Natural killer cell (primary cell): ENCODE data around the gene SLU7. TPM values are rescaled to one million over a fixed set of nuclear protein-coding genes. Genes with fewer than 3 reads are reported as not detected.

ENCODE experiments used
- ATAC-seq, 3 donors: fragments of 150-1000 bp in 2 of 3; fragments of 200-7000 bp in 1 of 3; cut with Tn5 transposase; 1 replicate in 1 of 3; 2 replicates in 2 of 3; pipeline ENCODE4 v1.10.0; 2021; ENCODE audit warnings: mild to moderate bottlenecking in 2 of 3, moderate library complexity in 2 of 3
- DNase-seq, 2 donors: peaks; one replicate each; pipeline versions ENCODE4 v3.0.0 to v3.0.0-alpha.2; 2013 to 2021; ENCODE audit warnings: mixed read lengths in 1 of 2
- H3K27ac ChIP-seq: one replicate; pipeline ENCODE4 v1.5.1; 2013; ENCODE audit warnings: mild to moderate bottlenecking, low read length
- H3K27me3 ChIP-seq: one replicate; pipeline ENCODE4 v1.6.1; 2013; ENCODE audit warnings: low read length; ENCODE audit not compliant: control insufficient read depth, insufficient read depth
- H3K36me3 ChIP-seq: one replicate; pipeline ENCODE4 v1.6.1; 2013; ENCODE audit warnings: low read length; ENCODE audit not compliant: control insufficient read depth, insufficient read depth
- H3K4me1 ChIP-seq: one replicate; pipeline ENCODE4 v1.6.1; 2013; ENCODE audit warnings: low read length; ENCODE audit not compliant: control insufficient read depth, insufficient read depth
- H3K4me3 ChIP-seq: one replicate; pipeline ENCODE4 v1.5.1; 2013; ENCODE audit warnings: low read length
- H3K9me3 ChIP-seq: one replicate; pipeline ENCODE4 v1.6.1; 2013; ENCODE audit warnings: low read length; ENCODE audit not compliant: control insufficient read depth, insufficient read depth
- H3K27ac Mint-ChIP-seq, 2 donors: one replicate each; pipeline ENCODE4 v1.8.0; 2022; ENCODE audit warnings: mild to moderate bottlenecking in 2 of 2, mixed read lengths in 2 of 2, moderate library complexity in 1 of 2
- H3K27me3 Mint-ChIP-seq, 2 donors: one replicate each; pipeline ENCODE4 v1.8.0; 2022; ENCODE audit warnings: low read depth in 2 of 2, mixed read lengths in 2 of 2
- H3K36me3 Mint-ChIP-seq: one replicate; pipeline ENCODE4 v1.8.0; 2022; ENCODE audit warnings: mixed read lengths
- H3K4me1 Mint-ChIP-seq, 2 donors: one replicate each; pipeline ENCODE4 v1.8.0; 2022; ENCODE audit warnings: mixed read lengths in 2 of 2
- H3K4me3 Mint-ChIP-seq: one replicate; pipeline ENCODE4 v1.8.0; 2022; ENCODE audit warnings: mild to moderate bottlenecking, moderate library complexity, mixed read lengths
- H3K9me3 Mint-ChIP-seq, 2 donors: one replicate each; pipeline ENCODE4 v1.8.0; 2022; ENCODE audit warnings: mixed read lengths in 2 of 2
- WGBS: methylation state at CpG from one replicate; pipeline ENCODE4 v1.1.7; 2013; ENCODE audit warnings: missing lambda C conversion rate; ENCODE audit not compliant: insufficient coverage; 5-methylcytosine and 5-hydroxymethylcytosine counted together
- intact Hi-C: fragments of 100-400 bp; cut with micrococcal nuclease; formaldehyde crosslinking; loops from one replicate; pipeline ENCODE4 v1.14.2; 2022
- total RNA-seq, 4 donors: library from RNA; stranded (reverse); fragments of 120-200 nt in 1 of 4; gene quantifications; one replicate each; pipeline versions ENCODE4 v1.2.3 to v1.2.4, GENCODE V29; 2013 to 2022
- TF ChIP-seq, protein P1 (sequence below): fragments of 200-600 bp; IDR thresholded peaks from one replicate; pipeline ENCODE4 v1.8.0; 2022; ENCODE audit warnings: antibody characterized with exemption

SLU7 gene
- total RNA-seq, 3 donors from 2014 or later (not counting 1 experiment from before 2014, with no cell fraction given): 114 to 143 (median 118) TPM

DNA sequence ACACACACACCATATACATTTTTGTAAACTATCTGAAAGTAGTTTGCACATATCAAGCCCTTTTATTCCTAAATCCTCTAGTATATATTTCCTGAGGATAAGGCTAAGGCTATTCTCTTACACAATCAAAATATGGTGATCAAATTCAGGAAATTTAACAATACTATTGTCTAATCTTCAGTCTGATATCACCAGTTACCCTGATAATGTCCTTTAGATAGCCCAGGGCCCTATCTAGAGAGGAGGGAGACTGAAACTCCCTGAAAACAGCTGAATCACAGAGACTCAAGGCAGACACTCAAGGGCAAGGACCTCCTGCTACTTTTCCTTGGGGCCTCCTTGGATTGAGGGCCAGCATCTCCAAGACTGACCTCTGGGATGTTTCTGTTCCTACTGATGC is 33.2 kb upstream of the SLU7 start:
- Histone ChIP-seq H3K4me3 (no peak overlapping the region), H3K4me1 (no peaks in the 10 kb centered on the region), H3K36me3 (no peaks in the 10 kb centered on the region), H3K9me3 (no peaks in the 10 kb centered on the region), H3K27ac (no peak overlapping the region), H3K27me3 (no peaks in the 10 kb centered on the region)
- Mint-ChIP-seq H3K9me3 (no peaks in the 10 kb centered on the region), H3K36me3 (no peaks in the 10 kb centered on the region), H3K27me3 (peaks cover 8 to 17% of the 10 kb centered on the region in 2 donors), H3K4me1 (peaks cover 0 to 14% of the 10 kb centered on the region in 2 donors), H3K27ac (no peak overlapping the region), H3K4me3 (no peak overlapping the region)
- TF ChIP-seq, protein P1, sequence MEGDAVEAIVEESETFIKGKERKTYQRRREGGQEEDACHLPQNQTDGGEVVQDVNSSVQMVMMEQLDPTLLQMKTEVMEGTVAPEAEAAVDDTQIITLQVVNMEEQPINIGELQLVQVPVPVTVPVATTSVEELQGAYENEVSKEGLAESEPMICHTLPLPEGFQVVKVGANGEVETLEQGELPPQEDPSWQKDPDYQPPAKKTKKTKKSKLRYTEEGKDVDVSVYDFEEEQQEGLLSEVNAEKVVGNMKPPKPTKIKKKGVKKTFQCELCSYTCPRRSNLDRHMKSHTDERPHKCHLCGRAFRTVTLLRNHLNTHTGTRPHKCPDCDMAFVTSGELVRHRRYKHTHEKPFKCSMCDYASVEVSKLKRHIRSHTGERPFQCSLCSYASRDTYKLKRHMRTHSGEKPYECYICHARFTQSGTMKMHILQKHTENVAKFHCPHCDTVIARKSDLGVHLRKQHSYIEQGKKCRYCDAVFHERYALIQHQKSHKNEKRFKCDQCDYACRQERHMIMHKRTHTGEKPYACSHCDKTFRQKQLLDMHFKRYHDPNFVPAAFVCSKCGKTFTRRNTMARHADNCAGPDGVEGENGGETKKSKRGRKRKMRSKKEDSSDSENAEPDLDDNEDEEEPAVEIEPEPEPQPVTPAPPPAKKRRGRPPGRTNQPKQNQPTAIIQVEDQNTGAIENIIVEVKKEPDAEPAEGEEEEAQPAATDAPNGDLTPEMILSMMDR: no peak
- ATAC-seq (no peak), DNase-seq (no peak)
- intact Hi-C loops: no loop called here

DNA sequence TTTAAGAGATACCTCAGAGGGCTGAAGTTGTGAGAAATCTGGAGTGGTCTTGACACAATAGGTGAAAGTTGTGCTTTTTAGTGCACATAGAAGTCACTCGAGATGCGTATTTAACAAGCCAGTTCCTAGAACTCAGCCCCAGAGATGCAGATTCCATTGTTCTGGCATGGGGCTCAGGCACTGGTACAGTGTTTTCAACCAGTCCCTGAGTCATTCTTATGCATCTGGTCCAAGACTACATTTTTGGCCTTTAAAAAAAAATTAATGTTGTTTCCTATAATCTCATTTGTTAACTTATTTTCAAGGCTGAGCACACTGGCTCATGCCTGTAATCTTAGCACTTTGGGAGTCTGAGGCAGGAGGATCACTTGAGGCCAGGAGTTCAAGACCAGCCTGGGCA is 32.4 kb upstream of the SLU7 start:
- peaks cover 0 to 11% of the 10 kb centered on the region in 2 donors for H3K4me1 Mint-ChIP-seq
- intact Hi-C loops: no loop called here
- Histone ChIP-seq H3K36me3 (no peaks in the 10 kb centered on the region), H3K4me1 (no peaks in the 10 kb centered on the region), H3K27ac (no peak overlapping the region), H3K27me3 (no peaks in the 10 kb centered on the region), H3K9me3 (no peaks in the 10 kb centered on the region), H3K4me3 (no peak overlapping the region)
- TF ChIP-seq, protein P1: no peak
- peaks cover 8 to 12% of the 10 kb centered on the region in 2 donors for H3K27me3 Mint-ChIP-seq
- no peak for ATAC-seq
- H3K9me3 Mint-ChIP-seq: no peaks in the 10 kb centered on the region
- H3K36me3 Mint-ChIP-seq: no peaks in the 10 kb centered on the region
- no peak for DNase-seq
- 97% methylated on average over 2 of the region's 2 CpGs for WGBS
- H3K27ac Mint-ChIP-seq: no peak overlapping the region
- H3K4me3 Mint-ChIP-seq: no peak overlapping the region

DNA sequence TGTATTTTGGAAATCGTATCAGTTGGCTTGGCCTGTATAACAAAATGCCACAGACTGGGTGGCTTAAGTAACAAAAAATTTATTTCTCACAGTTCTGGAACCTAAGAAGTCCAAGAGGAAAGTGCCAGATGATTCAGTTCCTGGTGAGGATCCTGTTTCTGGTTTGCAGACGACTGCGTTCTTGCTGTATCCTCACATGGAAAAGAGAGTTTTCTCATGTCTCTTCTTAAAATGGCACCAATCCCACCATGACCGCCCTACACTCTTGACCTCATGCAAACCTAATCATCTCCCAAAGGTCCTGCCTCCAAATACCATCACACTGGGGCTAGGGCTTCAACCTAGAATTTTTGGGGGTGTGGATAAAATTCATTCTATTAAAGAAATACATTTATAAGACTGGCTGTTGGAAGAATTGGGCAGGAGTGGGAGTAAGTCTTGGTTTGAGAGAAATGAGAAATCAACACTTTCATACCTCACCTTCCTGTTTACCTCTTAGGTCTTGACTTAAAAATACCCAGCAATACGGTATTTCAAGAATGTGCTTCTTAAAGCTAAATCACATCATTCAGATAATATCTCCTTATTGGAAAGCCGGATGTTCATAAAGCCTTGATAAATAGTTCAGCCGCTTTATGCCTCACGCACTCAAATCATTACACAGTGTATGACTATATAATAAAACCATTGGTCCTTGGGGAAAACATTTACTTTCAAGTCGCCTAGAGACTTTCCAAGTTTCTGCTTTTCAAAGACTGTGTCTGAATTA is 31.5 kb upstream of the SLU7 start:
- no peaks in the 10 kb centered on the region for H3K4me1 ChIP-seq
- Mint-ChIP-seq H3K4me1 (peaks cover 0 to 1% of the 10 kb centered on the region in 2 donors), H3K9me3 (no peaks in the 10 kb centered on the region), H3K4me3 (no peak overlapping the region), H3K36me3 (no peaks in the 10 kb centered on the region), H3K27ac (no peak overlapping the region), H3K27me3 (peaks cover 3 to 5% of the 10 kb centered on the region in 2 donors)
- no peaks in the 10 kb centered on the region for H3K27me3 ChIP-seq
- no peak for ATAC-seq
- WGBS: 68% methylated on average over 8 of the region's 9 CpGs
- no peak for DNase-seq
- H3K36me3 ChIP-seq: no peaks in the 10 kb centered on the region
- no peak overlapping the region for H3K4me3 ChIP-seq
- H3K27ac ChIP-seq: no peak overlapping the region
- H3K9me3 ChIP-seq: no peaks in the 10 kb centered on the region
- TF ChIP-seq, protein P1: no peak
- intact Hi-C loops: no loop called here

DNA sequence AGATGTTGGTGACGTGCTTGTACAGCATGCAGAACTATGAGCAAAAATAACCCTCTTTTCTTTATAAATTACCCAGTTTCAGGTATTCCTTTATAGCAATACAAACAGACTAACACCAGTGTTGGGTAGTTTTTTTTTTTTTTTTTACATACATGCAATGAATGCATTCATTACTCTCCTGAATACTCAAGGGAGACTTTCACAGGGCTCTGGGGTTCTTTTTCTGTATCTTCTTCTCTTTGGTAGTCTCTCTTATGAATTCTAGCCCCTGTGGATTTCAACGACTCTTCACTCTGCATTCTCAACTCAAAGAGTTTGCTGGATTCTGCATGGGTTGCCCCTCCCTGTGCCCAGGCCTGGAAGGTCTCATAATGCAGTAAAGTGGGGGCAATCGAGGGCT is 30.6 kb upstream of the SLU7 start:
- no peaks in the 10 kb centered on the region for H3K9me3 Mint-ChIP-seq
- DNase-seq (no peak), ATAC-seq (no peak)
- no peaks in the 10 kb centered on the region for H3K36me3 Mint-ChIP-seq
- H3K27ac Mint-ChIP-seq: no peak overlapping the region
- intact Hi-C loops: loop anchor here (10.0 kb wide), 1 partner anchor 1115 kb away; no protein-coding TSS in a partner anchor
- Histone ChIP-seq H3K27ac (no peak overlapping the region), H3K36me3 (no peaks in the 10 kb centered on the region), H3K27me3 (no peaks in the 10 kb centered on the region), H3K4me3 (no peak overlapping the region), H3K4me1 (no peaks in the 10 kb centered on the region), H3K9me3 (no peaks in the 10 kb centered on the region)
- no peaks in the 10 kb centered on the region for H3K4me1 Mint-ChIP-seq
- TF ChIP-seq, protein P1: no peak
- peaks cover 0 to 5% of the 10 kb centered on the region in 2 donors for H3K27me3 Mint-ChIP-seq
- 89% methylated on average over 3 of the region's 3 CpGs for WGBS
- H3K4me3 Mint-ChIP-seq: no peak overlapping the region
